Measurements from ENCODE around the gene RPL35A. TPM values are rescaled to one million over a fixed set of nuclear protein-coding genes. Genes with fewer than 3 reads are reported as not detected.
"Not testable (repeated sequence)": the region's sequence is repeated elsewhere in the genome, so short reads cannot be mapped to it uniquely, and the experiment has no call there.

Gene RPL35A
- total RNA-seq, 1 experiment from 2014 or later: 875 TPM

DNA sequence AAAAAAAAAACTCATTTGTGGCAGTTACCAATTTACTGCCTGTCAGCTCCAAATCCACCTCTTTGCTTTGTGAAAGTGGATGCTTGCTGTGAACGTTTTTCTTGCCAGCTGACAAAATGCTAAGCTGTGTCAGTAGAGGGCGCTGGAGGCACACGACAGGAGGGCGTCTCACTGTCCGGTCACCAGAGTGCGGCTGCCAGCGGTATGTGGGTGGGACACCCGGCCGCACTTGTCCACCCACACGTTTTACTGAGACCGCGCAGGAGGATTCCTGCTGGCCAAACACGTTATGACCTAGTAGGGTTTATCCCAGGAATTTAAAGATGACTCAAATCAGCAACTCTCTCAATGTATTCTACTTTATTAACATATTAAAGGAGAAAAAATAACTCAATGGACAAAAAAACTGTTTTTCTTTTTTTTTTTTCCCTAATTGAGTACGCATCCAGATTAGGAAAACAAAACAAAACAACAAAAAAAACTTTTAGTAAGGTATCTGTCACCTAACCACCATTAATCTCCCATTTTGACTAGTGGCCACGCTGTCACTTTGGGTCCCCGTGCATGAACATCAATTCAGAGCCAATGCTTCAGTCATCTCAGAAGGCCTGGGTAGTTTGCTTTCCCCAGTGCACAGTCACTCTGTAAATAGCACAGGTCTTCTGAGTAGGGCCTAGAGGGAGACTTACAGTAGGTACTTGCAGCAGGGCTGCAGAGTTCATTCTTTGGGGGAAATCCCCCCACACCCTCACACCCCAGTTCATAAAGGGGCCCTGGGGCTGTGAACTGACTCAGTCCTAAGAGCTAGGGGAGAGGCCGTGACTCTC lies 43.8 kb upstream of the RPL35A start:
- ChIA-PET CTCF (interaction anchor here (0.6 to 1.1 kb wide), 5 partner anchors 24 to 174 kb away, joined by 3 to 7 read pairs (median 7); no protein-coding TSS in a partner anchor), POLR2A (ENCODE audit: unreplicated experiment) (no interaction called here)
- H3K4me3 ChIP-seq (ENCODE audit: low read length): no peak overlapping the region
- no peaks in the 10 kb centered on the region for H3K9me2 ChIP-seq (replicated peaks; ENCODE audit: low read length)
- no peaks in the 10 kb centered on the region for H3K9me3 ChIP-seq (ENCODE audit: low read length)
- no peaks in the 10 kb centered on the region for H3K27me3 ChIP-seq (ENCODE audit: low read length)
- H2AFZ ChIP-seq (ENCODE audit: low read length): no peak overlapping the region; the same call in 1 of the 2 replicates
- H3K4me1 ChIP-seq (ENCODE audit: insufficient read depth, low read length): peaks cover 12% of the 10 kb centered on the region
- peak; percentile 95 for DNase-seq
- peak overlapping the region; percentile 38 for H3K27ac ChIP-seq (ENCODE audit: low read length)
- peak; percentile 99 for ATAC-seq
- H3K79me2 ChIP-seq (ENCODE audit: low read length): no peaks in the 10 kb centered on the region
- no TSS peak for BruUV-seq (replicated peaks)
- peak overlapping the region; percentile 50 for H3K4me2 ChIP-seq (ENCODE audit: low read length)
- TF ChIP-seq EZH2phosphoT487 (IDR thresholded peaks at IDR 0.05; ENCODE audit: borderline replicate concordance, low read length) (no peak), EZH2 (IDR thresholded peaks at IDR 0.05; ENCODE audit: low read length, unreplicated experiment) (no peak)
- TF ChIP-seq, protein P1, sequence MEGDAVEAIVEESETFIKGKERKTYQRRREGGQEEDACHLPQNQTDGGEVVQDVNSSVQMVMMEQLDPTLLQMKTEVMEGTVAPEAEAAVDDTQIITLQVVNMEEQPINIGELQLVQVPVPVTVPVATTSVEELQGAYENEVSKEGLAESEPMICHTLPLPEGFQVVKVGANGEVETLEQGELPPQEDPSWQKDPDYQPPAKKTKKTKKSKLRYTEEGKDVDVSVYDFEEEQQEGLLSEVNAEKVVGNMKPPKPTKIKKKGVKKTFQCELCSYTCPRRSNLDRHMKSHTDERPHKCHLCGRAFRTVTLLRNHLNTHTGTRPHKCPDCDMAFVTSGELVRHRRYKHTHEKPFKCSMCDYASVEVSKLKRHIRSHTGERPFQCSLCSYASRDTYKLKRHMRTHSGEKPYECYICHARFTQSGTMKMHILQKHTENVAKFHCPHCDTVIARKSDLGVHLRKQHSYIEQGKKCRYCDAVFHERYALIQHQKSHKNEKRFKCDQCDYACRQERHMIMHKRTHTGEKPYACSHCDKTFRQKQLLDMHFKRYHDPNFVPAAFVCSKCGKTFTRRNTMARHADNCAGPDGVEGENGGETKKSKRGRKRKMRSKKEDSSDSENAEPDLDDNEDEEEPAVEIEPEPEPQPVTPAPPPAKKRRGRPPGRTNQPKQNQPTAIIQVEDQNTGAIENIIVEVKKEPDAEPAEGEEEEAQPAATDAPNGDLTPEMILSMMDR (conservative IDR thresholded peaks at IDR 0.05; ENCODE audit: low read depth, low read length): peak; percentile 97
- H4K20me1 ChIP-seq (ENCODE audit: low read length): no peaks in the 10 kb centered on the region
- H3F3A ChIP-seq (ENCODE audit: low read length, unreplicated experiment): no peaks in the 10 kb centered on the region
- intact Hi-C loops (cut with micrococcal nuclease): loop anchor here (1.0 to 5.0 kb wide), 3 partner anchors 37 to 175 kb away; no protein-coding TSS in a partner anchor
- H3K9ac ChIP-seq (ENCODE audit: low read length): no peak overlapping the region
- no peaks in the 10 kb centered on the region for H3K36me3 ChIP-seq (ENCODE audit: low read depth, low read length)

DNA sequence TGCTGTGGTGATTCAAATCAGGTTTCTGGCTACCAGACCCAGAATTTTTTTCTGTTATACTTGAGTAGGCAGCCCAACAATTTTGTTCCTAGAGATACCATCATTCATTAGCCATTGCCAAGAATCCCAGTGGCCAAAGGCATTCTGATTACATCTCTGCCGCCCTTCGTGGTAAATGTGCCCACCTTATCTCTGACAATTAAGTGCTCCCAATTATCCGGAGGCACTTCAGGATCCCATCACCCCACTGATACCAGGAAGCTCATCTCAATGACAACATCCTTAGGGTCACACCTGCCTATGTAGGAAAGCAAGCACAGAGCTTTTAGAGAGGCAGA lies 43.2 kb upstream of the RPL35A start:
- H3K9me2 ChIP-seq (replicated peaks; ENCODE audit: low read length): no peaks in the 10 kb centered on the region
- H3K36me3 ChIP-seq (ENCODE audit: low read depth, low read length): no peaks in the 10 kb centered on the region
- no peaks in the 10 kb centered on the region for H3K9me3 ChIP-seq (ENCODE audit: low read length)
- ChIA-PET CTCF (no interaction called here), POLR2A (ENCODE audit: unreplicated experiment) (no interaction called here)
- H4K20me1 ChIP-seq (ENCODE audit: low read length): no peaks in the 10 kb centered on the region
- TF ChIP-seq EZH2phosphoT487 (IDR thresholded peaks at IDR 0.05; ENCODE audit: borderline replicate concordance, low read length): no peak
- H3K4me1 ChIP-seq (ENCODE audit: insufficient read depth, low read length): peaks cover 12% of the 10 kb centered on the region
- H2AFZ ChIP-seq (ENCODE audit: low read length): no peak overlapping the region
- intact Hi-C loops (cut with micrococcal nuclease): loop anchor here (1.0 to 5.0 kb wide), 3 partner anchors 36 to 174 kb away; no protein-coding TSS in a partner anchor
- H3K4me3 ChIP-seq (ENCODE audit: low read length): no peak overlapping the region
- H3K27ac ChIP-seq (ENCODE audit: low read length): peak overlapping the region; percentile 38
- no TSS peak for BruUV-seq (replicated peaks)
- H3K4me2 ChIP-seq (ENCODE audit: low read length): peak overlapping the region; percentile 50
- H3K27me3 ChIP-seq (ENCODE audit: low read length): no peaks in the 10 kb centered on the region
- no peak overlapping the region for H3K9ac ChIP-seq (ENCODE audit: low read length)
- no peak for ATAC-seq
- no peaks in the 10 kb centered on the region for H3F3A ChIP-seq (ENCODE audit: low read length, unreplicated experiment)
- DNase-seq: no peak
- no peaks in the 10 kb centered on the region for H3K79me2 ChIP-seq (ENCODE audit: low read length)

DNA sequence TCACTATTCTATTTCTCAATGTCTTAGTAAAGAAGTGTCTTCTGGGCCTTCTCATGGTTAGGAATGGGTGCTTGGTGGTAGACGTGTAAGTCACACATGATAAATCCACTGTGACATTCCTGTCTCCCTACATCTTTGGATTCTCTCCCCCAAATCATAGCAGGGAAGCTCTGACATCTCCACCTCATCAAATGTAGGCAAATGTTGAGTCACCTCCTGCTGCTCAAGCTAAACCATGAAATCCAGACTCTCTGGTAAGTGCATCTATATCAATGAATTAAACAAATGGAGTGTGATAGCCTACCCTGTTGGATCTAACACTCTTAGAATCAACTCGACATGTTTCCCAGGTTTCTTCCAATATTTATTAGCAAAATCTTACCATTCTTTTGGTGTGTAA lies 42.8 kb upstream of the RPL35A start:
- Histone ChIP-seq H3K27ac (ENCODE audit: low read length) (peak overlapping the region; percentile 38), H3K4me1 (ENCODE audit: insufficient read depth, low read length) (peaks cover 12% of the 10 kb centered on the region)
- POLR2A ChIA-PET (ENCODE audit: unreplicated experiment): no interaction called here

DNA sequence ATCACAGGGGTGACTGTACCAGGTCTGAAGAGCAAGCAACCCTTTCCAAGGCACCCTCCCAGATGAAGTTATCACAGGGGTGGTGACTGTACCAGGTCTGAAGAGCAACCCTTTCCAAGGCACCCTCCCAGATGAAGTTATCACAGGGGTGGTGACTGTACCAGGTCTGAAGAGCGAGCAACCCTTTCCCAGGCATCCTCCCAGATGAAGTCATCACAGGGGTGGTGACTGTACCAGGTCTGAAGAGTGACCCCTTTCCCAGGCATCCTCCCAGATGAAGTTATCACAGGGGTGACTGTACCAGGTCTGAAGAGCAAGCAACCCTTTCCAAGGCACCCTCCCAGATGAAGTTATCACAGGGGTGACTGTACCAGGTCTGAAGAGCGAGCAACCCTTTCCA lies 41.4 kb upstream of the RPL35A start:
- H3K9me3 ChIP-seq (ENCODE audit: low read length); H2AFZ ChIP-seq (ENCODE audit: low read length); H3F3A ChIP-seq (ENCODE audit: low read length, unreplicated experiment); H3K79me2 ChIP-seq (ENCODE audit: low read length); H3K4me2 ChIP-seq (ENCODE audit: low read length); H3K27me3 ChIP-seq (ENCODE audit: low read length); H3K4me3 ChIP-seq (ENCODE audit: low read length); H4K20me1 ChIP-seq (ENCODE audit: low read length); ATAC-seq; CTCF ChIA-PET; H3K27ac ChIP-seq (ENCODE audit: low read length); H3K9ac ChIP-seq (ENCODE audit: low read length); H3K36me3 ChIP-seq (ENCODE audit: low read depth, low read length); POLR2A ChIA-PET (ENCODE audit: unreplicated experiment); H3K9me2 ChIP-seq (replicated peaks; ENCODE audit: low read length); BruUV-seq (replicated peaks): not testable (repeated sequence)
- peak; percentile 39 for DNase-seq
- H3K4me1 ChIP-seq (ENCODE audit: insufficient read depth, low read length): peaks cover 12% of the 10 kb centered on the region
- intact Hi-C loops (cut with micrococcal nuclease): loop anchor here (5.0 kb wide), 1 partner anchor 99 kb away; no protein-coding TSS in a partner anchor

More for the DNA sequence above, 42.8 kb upstream of the RPL35A start:
- no peaks in the 10 kb centered on the region for H3K9me3 ChIP-seq (ENCODE audit: low read length)
- BruUV-seq (replicated peaks): no TSS peak
- CTCF ChIA-PET: no interaction called here
- H2AFZ ChIP-seq (ENCODE audit: low read length): no peak overlapping the region
- no peaks in the 10 kb centered on the region for H3K27me3 ChIP-seq (ENCODE audit: low read length)
- no peak overlapping the region for H3K9ac ChIP-seq (ENCODE audit: low read length)
- H3K4me3 ChIP-seq (ENCODE audit: low read length): no peak overlapping the region
- TF ChIP-seq, protein P1 (conservative IDR thresholded peaks at IDR 0.05; ENCODE audit: low read depth, low read length): no peak
- TF ChIP-seq EZH2phosphoT487 (IDR thresholded peaks at IDR 0.05; ENCODE audit: borderline replicate concordance, low read length) (no peak), EZH2 (IDR thresholded peaks at IDR 0.05; ENCODE audit: low read length, unreplicated experiment) (no peak)
- DNase-seq (peak; percentile 23), ATAC-seq (no peak)
- no peak overlapping the region for H3K4me2 ChIP-seq (ENCODE audit: low read length)
- no peaks in the 10 kb centered on the region for H3K9me2 ChIP-seq (replicated peaks; ENCODE audit: low read length)
- H3K79me2 ChIP-seq (ENCODE audit: low read length): no peaks in the 10 kb centered on the region
- no peaks in the 10 kb centered on the region for H3F3A ChIP-seq (ENCODE audit: low read length, unreplicated experiment)
- intact Hi-C loops (cut with micrococcal nuclease): loop anchor here (2.0 to 5.0 kb wide), 2 partner anchors 100 to 174 kb away; no protein-coding TSS in a partner anchor
- H4K20me1 ChIP-seq (ENCODE audit: low read length): no peaks in the 10 kb centered on the region
- no peaks in the 10 kb centered on the region for H3K36me3 ChIP-seq (ENCODE audit: low read depth, low read length)
